Fibroblast of skin of abdomen (primary cell): ENCODE data around the gene PLEKHN1.
"Not testable (repeated sequence)": the region's sequence is repeated elsewhere in the genome, so short reads cannot be mapped to it uniquely, and the experiment has no call there.

Source experiments
- DNase-seq: peaks from one replicate; pipeline ENCODE4 v3.0.0-alpha.2; 2013

PLEKHN1 gene

DNA sequence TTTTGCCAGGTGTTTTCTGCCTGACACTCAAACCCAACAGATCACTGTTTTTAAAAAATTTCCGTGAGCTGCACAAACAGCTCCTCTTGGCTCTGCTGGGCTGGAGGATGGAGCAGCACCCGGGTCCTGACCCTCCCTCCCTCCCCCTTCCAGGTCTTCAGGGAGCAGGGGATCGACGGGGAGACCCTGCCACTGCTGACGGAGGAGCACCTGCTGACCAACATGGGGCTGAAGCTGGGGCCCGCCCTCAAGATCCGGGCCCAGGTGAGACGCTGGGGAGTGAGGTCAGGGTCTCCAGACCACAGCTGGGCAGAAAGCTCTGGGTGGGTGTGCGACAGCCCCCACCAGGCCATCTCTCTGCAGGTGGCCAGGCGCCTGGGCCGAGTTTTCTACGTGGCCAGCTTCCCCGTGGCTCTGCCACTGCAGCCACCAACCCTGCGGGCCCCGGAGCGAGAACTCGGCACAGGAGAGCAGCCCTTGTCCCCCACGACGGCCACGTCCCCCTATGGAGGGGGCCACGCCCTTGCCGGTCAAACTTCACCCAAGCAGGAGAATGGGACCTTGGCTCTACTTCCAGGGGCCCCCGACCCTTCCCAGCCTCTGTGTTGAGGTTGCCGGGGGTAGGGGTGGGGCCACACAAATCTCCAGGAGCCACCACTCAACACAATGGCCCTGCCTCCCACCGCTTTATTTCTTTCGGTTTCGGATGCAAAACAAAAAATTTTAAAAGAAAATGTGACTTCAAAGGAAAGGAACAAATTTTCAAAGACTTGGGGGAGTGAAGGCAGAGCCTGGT is 22.5 kb upstream of the PLEKHN1 start:
- DNase-seq: no peak

DNA sequence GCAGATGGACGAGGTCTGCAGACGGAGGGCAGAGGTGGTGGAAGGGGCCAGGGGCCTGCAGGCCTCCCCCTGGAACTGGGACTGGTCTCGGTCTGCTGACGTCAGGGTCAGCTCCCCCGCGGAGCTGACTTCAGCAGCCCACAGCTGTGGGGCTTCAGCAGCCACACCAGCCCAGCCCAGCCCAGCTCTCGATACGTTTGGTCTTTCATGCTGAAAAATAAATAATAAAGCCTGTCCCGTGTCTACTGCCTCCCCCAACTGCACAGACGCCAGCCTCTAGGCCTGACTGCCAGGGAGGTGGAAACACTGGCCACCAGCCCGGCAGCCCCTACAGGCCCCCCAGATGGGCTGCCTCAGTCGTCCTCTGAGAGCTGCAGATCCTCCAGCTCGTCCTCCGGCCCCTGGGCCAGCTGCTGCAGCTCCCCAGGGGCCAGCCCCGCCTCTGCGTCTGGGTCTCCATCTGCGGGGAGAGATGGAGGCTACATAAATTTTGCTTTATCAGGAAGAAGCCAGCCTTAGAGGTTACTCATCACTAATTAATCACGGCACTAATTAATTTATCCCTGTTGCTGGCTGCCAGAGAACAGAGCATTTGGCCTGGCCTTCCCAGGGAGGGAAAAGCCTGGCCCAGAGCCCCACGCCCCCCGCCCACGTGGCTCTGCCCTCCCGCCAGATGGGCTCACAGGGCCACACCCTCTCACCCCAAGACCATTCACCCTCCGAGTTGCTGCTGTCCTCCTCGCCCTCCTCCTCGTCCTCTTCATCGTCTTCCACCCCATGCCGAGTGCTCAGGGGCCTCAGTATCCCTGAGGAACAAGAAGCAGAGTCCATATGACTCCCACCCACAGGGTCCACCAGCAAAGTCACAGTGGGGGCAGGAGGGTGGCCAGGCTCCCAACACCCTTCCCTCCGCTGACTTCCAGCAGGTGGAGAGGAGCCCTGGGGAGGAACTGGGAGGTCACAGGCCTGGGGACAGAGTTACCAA is 21.6 kb upstream of the PLEKHN1 start:
- DNase-seq: peak; percentile 89

DNA sequence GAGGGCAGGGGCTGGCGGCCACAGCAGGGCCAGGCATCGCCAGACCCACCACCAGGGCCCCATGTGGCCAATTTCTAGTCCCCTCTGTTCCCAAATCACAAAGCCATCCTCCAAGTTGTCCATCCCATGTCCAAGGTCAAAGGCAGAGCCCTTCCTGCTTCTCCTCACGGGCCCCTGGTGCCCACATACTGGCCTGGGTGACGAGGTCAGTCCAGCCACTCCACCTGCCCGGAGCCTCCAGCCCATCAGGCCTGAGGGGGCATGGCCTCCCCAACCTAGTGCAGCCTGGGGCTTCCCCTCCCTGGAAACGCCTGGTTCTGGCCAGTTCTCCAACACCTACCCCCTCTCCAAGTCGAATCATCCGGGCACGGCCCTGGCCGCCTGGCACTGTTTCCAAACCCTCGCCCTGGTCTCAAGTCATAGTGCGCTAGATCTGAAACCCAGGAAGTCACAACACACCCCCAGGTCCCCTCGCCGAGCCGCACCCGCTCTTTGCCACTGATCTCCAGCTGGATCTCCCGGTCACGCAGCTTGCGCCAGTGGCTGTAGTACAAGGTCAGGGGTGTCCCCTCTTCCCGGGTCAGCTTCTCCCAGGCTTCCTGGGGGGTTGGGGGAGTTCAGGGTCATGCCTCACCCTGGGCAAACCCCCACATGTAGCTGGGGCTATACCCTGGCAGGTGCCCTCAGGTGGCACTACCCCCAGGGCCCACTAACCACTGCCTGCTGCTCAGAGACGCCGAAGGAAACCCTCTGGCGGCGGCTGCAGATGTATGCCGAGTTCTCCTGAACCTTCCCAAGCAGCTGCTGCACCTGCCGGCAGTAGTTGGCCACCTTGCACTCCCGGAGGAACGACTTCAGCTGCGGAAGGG is 20.4 kb upstream of the PLEKHN1 start:
- DNase-seq: no peak

DNA sequence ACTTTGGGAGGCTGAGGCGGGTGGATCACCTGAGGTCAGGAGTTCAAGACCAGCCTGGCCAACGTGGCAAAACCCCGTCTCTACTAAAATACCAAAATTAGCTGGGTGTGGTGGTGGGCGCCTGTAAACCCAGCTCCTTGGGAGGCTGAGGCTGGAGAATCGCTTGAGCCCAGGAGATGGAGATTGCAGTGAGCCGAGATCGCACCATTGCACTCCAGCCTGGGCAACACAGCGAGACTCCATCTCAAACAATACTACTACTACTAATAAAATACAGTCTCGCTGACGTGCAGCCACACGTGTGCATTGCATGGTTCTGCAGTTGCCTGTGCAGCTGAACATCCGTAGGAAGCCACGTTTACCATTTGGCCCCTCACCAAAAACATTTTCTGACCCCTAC is 19.5 kb upstream of the PLEKHN1 start:
- DNase-seq: not testable (repeated sequence)

DNA sequence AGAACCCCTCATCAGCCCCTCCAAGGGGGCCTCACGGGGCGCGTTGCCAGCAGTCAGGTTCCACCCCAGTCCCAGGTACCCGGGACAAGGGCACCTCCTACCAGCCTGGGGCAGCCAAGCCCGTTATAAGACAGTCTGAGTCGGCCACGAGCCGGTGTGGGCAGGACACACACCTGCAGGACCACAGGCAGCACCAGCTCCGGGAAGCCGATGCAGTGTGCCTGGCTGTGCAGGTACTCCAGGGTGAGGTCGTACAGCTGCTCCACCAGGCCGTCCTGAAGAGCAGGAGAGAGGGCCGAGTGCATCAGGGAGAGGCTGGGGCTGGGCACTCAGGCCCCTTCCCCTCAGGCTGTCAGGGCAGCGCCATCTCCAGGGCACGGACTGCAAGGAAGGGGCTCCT is 18.3 kb upstream of the PLEKHN1 start:
- DNase-seq: no peak

DNA sequence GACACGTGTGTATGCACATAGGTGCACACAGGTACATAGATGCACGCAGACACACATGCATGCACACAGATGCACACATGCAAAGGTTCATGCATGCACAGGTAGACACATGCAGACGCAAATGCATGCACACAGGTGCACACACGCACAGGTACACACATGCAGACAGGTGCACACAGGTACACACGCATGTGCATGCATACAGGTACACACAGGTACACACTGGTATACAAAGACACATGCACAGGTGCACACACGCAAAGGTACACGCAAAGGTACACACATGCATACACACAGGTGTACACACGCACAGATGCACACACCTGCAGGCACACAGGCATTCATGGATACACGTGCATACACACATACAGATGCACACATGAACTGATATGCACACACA is 16.0 kb upstream of the PLEKHN1 start:
- DNase-seq: no peak

DNA sequence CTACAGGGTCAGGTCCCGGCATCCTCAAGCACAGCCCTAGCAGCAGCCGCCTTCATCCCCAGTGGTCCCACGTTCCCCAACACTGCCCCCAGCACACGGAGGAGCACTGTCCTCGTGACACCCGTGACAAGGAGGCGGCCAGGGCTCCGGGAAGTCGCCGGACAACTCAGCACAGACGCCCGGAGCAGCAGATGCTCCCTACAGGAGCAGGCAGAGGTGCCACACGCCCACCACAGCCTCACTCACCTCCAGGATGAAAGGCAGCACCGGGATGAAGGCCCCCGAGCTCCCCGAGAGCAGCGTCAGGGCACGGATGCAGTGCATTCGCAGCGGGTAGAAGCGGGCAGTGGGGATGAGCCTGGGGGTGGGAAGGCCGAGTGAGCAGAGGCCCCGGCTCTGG is 15.4 kb upstream of the PLEKHN1 start:
- no peak for DNase-seq

DNA sequence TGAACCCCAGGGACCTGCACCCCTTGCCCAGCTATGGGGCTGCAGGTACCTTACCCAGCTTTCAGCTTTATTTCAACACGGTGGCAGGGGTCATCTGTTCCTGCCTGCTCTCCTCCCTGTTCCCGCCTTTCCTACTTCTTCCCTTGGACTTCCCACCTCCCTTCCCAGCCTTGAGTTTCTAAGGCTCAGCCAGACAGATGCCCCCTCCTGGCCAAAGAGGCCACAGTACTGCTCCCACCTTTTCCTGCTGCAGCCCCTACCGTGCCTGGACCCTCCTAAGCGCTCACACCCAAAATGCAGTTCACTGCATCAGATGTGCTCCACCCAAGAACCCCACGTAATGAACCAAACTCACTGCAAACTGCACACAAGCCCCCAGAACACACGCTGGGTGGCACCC is 14.9 kb upstream of the PLEKHN1 start:
- DNase-seq: no peak

DNA sequence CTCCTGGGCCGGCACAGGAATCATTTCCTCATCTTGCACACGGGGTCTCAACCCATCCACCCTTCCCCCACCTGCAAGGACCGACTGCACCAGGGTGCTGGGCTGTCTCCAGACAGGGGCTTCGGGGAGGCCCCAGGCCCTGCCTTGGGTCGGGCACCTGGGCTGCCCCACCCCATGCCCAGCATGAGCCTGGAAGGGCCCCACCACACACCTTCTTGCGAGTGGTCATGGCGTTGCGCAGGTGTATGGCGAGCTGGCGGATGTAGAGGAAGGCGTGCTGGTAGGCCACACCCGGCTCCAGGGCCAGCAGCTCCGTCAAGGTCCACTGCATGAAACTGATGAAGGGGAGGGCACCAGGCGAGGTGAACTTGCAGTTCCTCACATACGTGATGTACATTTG is 14.1 kb upstream of the PLEKHN1 start:
- no peak for DNase-seq

DNA sequence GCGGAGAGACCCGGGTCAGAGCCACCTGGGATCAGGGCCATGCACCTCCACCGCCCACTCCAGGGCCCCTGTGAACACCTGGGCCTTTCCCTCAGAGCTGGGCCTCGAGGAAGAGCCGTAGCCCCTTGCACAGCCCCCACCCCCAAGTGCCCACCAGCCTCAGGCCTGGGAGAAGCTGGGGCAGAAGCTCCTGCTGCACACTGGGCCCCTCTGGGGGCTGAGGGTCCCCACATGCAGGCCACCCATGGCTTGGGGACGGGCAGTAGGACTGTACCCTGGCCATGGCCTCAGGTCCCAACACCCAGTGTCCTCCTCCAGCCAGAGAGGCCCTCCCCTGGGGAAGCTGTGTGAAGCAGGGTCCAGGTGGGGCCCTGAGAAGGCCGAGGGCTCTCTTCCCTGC is 13.7 kb upstream of the PLEKHN1 start:
- DNase-seq: no peak

DNA sequence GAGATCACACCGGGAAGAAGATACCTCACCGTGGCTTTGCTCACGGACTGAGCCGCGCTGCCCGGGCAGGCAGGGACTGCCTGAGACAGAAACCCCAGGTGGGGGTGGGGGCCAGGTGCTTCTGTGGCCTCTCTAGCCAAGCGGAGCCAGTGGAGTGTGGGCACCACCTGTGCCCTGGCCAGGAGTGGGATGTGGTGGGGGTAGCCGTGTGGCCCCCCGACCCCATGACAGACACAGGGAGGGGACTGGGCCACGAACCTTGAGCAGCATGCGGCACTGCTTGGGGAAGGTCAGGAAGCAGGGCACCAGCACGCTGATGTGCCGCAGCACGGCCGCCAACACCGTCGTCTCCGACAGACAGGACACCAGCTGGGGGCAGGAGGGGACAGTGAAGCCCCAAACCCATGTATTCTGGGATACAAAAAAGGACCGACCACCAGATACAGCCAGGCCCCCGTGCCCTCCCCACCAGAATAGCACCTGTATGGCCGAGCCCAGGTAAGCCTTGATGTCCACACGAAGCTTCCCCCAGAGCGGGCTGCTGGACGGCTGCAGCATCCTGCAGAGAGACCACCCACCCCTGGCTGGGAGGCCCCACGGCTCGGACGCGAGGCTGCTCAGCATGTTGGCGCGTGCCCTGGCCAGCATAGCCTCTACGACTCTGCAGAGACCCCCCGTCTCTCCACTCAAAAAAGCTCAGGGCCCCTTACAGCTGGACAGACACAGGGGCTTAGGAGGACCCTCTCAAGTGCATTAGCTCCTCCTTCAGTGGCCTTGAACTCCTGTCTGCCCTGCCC is 12.6 kb upstream of the PLEKHN1 start:
- no peak for DNase-seq

DNA sequence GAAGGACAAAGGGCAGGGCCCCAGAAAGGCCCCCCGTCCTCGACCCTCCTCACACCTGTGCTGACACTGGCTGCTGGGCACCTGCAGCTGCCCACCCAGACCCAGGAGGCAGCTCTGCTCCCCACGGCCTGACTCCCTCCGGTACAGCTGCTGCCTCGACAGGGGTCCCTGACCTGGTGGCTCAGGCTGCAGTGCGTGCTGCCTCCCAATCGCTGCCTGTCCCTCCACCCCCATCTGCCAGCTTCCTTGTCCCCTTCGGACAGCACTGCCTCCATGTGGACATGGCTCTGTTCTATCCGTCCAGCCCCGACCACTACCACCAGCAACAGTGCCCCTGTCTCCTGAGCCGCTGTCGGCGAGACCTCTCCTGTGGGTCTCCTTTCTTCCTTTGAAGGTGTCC is 11.4 kb upstream of the PLEKHN1 start:
- no peak for DNase-seq

DNA sequence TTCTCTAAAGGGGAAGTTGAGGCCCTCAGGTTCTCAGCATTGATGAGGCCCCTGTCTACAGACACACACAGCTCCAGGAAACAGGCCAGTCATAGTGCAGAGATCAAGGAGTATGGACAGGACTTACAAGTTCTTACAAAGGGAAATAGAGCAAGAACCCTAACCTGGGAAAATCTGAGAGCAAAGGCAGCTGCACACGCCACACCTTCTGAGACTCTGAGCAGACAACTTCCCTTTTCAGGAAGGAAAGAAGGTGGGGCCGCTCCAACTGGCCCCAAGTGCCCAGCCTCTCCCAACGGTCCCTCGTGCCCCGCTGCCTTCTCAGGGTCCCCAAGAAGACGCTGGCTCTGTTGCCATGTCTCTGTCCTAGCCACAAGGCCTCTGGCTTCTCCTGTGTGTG is 10.8 kb upstream of the PLEKHN1 start:
- no peak for DNase-seq

DNA sequence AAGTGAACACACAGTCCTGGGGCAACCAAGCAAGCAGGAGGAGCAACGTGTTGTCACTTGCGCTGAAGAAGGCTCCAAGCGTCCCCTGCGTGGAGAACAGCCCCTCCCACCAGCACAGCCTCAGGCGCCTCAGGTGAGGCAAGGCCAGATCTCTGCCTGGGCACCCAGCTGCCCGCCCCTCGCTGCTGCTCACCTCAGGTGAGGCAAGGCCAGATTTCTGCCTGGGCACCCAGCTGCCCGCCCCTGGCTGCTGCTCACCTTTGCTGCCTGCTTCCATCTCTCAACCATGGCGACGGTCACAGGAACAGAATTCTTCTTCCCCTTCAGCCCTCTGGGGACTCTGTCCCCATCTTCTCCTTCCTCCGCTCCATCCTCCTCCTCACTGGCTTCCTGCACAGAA is 9.6 kb upstream of the PLEKHN1 start:
- DNase-seq: no peak

DNA sequence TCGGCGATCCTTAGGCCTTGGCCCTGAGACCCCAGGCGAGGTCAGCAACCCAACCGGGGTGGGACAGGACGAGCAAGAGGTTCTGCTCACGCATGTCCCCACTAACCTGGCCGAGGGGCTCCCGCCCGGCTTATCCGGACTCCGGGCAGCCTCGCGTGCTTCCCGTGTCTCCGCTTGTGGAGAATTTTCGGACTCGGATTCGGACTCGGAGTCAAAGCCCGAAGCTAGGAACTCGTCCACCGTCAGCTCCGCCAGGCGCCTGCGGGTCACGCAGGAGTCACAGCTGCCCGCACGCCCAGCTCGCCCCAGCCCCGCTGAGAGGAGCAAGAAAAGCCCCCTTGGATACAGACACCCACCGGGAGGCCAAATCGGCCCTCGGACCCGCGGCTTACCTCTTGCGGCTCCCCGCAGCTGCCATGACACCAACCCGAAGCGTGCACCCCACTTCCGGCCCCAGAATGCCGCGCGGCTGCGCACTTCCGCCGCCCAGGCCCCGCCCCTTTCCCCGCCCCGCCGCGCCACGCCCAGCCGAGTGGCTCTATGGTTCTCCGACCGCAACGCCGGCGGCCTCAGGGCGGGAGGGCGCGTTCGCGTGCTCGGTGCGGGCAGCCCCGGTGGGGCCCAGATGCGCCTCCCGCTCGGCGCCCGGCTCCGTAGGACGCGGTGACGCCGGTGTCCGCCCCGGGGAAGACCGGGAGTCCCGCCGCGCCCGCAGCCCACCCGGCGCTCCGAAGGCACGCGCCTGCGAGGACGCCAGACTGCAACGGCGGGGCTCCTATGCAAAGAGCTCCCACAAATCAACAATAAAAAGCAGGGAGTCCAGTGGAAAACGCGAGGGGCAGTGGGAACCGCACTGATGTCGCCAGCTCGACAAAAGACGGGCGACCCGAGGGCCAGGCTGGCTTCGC is 7.2 kb upstream of the PLEKHN1 start, which contains the start of gene NOC2L:
NOC2L (minus strand) TSS at position 434 of the 908 bp plus-strand sequence; CDS start at position 418, 16 bp downstream.
- DNase-seq: peak; percentile 87

DNA sequence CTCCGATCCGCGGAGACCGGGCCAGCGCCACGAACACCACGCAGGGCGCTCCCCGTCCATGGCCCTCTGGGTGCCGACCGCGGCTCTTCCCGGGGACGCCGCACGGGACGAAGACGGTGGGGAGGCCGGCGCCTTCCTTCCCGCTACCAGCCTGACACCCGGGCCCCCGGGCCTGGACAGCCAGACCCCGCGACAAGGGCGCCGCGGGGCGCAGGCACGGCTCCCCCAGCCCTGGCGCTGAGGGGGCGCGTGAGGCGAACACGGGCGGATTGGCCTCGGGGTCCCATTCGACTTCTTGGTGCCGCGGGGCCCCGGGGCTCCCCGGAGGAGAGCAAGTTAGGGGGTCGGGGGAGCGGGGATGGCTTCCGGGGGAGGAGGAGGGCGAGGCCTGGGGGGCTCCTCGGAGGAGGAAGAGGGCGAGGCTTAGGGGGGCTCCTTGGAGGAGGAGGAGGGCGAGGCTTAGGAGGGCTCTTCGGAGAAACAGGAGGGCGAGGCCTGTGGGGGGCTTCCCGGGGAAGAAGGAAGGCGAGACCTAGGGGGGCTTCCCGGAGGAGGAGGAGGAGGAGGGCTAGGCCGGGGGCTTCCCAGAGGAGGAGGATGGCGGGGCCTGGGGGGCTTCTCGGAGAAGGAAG is 6.4 kb upstream of the PLEKHN1 start:
- DNase-seq: no peak

DNA sequence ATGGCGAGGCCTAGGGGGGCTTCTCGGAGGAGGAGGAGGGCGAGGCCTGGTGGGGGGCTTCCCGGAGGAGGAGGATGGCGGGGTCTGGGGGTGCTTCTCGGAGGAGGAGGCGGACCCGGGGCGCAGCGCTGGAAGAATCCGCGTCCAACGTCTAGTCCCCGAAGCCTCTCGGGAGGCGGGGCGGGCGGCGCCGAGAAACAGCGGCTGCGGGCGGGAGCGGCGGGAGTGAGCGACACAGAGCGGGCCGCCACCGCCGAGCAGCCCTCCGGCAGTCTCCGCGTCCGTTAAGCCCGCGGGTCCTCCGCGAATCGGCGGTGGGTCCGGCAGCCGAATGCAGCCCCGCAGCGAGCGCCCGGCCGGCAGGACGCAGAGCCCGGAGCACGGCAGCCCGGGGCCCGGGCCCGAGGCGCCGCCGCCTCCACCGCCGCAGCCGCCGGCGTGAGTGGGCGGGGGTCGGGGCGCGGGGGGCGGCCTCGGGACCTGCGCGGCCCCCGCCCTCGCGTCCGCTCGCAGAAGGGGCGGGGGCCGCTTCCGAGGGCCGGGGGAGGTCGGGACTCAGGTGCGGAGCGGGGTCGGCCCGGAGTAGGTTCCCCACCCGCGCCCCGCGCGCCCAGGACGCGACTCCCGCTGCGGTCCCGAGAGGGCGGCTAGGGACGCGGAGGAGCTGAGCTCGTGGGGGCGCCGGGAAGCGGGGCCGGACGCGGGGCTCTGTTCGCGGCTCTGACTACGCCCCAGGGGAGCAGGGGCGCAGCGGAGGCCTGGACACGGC is 5.7 kb upstream of the PLEKHN1 start, which contains the start of gene KLHL17:
KLHL17 (plus strand) TSS at position 222 of the 769 bp plus-strand sequence; CDS start at position 332, 110 bp downstream.
- DNase-seq: peak; percentile 71

DNA sequence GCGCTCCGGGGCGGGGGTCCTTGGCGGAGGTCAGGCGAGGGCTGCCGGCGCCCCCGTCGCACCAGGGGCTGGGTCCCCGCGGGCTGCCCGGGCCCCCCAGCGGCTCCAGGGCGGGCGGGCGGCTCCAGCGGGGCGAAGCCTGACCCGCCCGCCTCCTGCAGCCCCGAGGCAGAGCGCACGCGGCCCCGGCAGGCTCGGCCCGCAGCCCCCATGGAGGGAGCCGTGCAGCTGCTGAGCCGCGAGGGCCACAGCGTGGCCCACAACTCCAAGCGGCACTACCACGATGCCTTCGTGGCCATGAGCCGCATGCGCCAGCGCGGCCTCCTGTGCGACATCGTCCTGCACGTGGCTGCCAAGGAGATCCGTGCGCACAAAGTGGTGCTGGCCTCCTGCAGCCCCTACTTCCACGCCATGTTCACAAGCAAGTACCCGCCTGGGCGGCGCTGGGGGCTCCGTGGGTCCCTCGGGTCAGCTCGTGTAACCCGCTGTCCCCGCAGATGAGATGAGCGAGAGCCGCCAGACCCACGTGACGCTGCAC is 5.1 kb upstream of the PLEKHN1 start:
- DNase-seq: no peak
